Mesothelial cell of epicardium (in vitro differentiated cells): Measurements from ENCODE around the gene PRCD. TPM values are rescaled to one million over a fixed set of nuclear protein-coding genes. Genes with fewer than 3 reads are reported as not detected.
A peak's percentile ranks its signal among the peaks of the same experiment; 100 is the strongest.
"Not testable (repeated sequence)": the region's sequence is repeated elsewhere in the genome, so short reads cannot be mapped to it uniquely, and the experiment has no call there.

Source experiments
- DNase-seq, 2 experiments: peaks; one replicate each; pipeline ENCODE4 v3.0.0; 2021; ENCODE audit warnings: low spot score in 2 of 2; ENCODE audit not compliant: unreplicated experiment in 2 of 2
- H3K27ac Mint-ChIP-seq: 2 replicates; pipeline ENCODE4 v1.8.0; 2021; ENCODE audit warnings: mixed read lengths
- H3K27me3 Mint-ChIP-seq: 2 replicates; pipeline ENCODE4 v1.8.0; 2021; ENCODE audit warnings: low read depth, mixed read lengths
- H3K36me3 Mint-ChIP-seq: 2 replicates; pipeline ENCODE4 v1.8.0; 2021; ENCODE audit warnings: mixed read lengths
- H3K4me1 Mint-ChIP-seq: 2 replicates; pipeline ENCODE4 v1.8.0; 2021; ENCODE audit warnings: mixed read lengths
- H3K4me3 Mint-ChIP-seq: 2 replicates; pipeline ENCODE4 v1.8.0; 2021; ENCODE audit warnings: mild to moderate bottlenecking, moderate library complexity, mixed read lengths
- H3K9me3 Mint-ChIP-seq: 2 replicates; pipeline ENCODE4 v1.8.0; 2021; ENCODE audit warnings: mixed read lengths
- total RNA-seq: library from RNA; stranded (reverse); gene quantifications from 3 replicates; pipeline ENCODE4 v1.2.1, GENCODE V29; 2021
- TF ChIP-seq, protein P1 (sequence below): fragments of 200-600 bp; sonication (generic); IDR thresholded peaks from one replicate; pipeline ENCODE4 v1.5.0; 2021; ENCODE audit warnings: antibody characterized with exemption; ENCODE audit not compliant: unreplicated experiment

Gene PRCD
- total RNA-seq, 1 donor from 2014 or later = 9.9 TPM

DNA sequence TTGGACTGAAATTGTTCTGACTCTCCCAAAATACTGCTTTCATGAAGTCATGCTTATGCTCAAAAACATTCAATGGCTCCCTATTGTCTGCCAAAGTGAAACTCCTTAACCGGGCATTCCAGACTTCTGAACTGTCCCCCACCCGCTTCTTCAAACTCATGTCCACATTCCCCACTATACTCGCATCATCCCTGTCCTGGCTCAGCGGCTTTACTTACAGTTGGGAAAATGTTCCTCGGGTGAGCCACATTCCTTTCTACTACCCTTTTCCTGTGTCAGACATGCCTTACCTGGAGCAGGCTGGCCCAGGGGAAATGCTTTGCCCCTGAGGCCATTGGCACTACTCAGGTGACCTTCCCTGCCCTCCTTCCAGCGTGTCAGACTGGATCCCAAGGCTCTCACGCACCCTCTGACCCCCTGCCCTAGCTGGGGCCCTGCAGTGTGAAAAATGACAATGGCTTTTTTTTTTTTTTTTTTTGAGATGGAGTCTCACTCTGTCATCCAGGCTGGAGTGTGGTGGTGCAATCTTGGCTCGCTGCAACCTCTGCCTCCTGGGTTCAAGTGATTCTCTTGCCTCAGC, 7.7 kb upstream of the PRCD start:
- no peak for DNase-seq

GRCh38 chr17:76533640-76534359, 6.0 kb upstream of the PRCD start:
- H3K4me3 Mint-ChIP-seq, H3K27ac Mint-ChIP-seq, H3K9me3 Mint-ChIP-seq, DNase-seq, H3K36me3 Mint-ChIP-seq: not testable (repeated sequence)
- H3K27me3 Mint-ChIP-seq = peaks cover 30% of the 10 kb centered on the region
- H3K4me1 Mint-ChIP-seq = peaks cover 27% of the 10 kb centered on the region

More for the DNA sequence above, 7.7 kb upstream of the PRCD start:
- H3K27me3 Mint-ChIP-seq = peaks cover 22% of the 10 kb centered on the region
- H3K4me1 Mint-ChIP-seq = peaks cover 30% of the 10 kb centered on the region
- no peaks in the 10 kb centered on the region for H3K36me3 Mint-ChIP-seq
- TF ChIP-seq, protein P1, sequence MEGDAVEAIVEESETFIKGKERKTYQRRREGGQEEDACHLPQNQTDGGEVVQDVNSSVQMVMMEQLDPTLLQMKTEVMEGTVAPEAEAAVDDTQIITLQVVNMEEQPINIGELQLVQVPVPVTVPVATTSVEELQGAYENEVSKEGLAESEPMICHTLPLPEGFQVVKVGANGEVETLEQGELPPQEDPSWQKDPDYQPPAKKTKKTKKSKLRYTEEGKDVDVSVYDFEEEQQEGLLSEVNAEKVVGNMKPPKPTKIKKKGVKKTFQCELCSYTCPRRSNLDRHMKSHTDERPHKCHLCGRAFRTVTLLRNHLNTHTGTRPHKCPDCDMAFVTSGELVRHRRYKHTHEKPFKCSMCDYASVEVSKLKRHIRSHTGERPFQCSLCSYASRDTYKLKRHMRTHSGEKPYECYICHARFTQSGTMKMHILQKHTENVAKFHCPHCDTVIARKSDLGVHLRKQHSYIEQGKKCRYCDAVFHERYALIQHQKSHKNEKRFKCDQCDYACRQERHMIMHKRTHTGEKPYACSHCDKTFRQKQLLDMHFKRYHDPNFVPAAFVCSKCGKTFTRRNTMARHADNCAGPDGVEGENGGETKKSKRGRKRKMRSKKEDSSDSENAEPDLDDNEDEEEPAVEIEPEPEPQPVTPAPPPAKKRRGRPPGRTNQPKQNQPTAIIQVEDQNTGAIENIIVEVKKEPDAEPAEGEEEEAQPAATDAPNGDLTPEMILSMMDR = no peak
- no peaks in the 10 kb centered on the region for H3K9me3 Mint-ChIP-seq
- H3K4me3 Mint-ChIP-seq = no peak overlapping the region
- H3K27ac Mint-ChIP-seq = peak overlapping the region; percentile 71

- Mint-ChIP-seq H3K4me1 (peaks cover 27% of the 10 kb centered on the region), H3K27me3 (peaks cover 38% of the 10 kb centered on the region), H3K4me3 (no peak overlapping the region), H3K36me3 (no peaks in the 10 kb centered on the region), H3K27ac (no peak overlapping the region), H3K9me3 (no peaks in the 10 kb centered on the region)
- TF ChIP-seq, protein P1 = no peak
- no peak for DNase-seq
These were observed 4.8 kb upstream of the PRCD start for GRCh38 chr17:76534831-76535732.

DNA sequence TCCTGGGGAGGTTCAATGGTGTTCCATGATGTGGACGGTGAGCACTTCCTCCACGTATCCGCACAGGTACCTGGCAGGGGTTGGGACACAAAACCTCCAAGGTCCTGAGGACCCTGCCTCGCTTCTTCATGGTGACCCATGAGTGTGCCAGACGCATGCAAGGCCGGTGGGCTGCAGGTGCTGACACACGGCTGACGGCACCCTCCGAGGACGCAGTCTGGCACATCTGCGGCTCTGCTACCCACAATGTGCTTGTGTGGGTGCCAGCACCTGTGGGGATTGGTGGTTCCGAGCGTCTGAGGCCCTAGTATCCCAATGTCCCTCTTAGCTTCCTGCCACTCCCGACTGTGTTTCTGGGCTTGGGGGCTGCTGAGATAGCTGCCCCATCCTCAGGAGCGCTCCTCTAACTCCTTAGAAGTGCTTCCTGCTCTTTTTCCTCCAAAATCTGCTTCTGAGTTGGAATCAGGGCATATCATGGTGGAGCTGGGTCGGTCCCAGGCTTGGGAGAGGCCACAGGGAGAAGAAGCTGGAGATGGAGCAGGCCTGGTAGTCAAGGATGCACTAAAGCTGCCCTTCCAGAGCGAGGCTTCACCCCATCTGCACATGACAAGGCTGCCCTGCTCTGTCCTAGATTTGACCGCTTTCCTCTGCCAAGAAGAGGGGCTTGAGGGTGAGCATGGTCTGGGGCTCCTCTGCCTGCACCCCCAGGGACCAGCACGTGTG, 3.9 kb upstream of the PRCD start:
- H3K4me1 Mint-ChIP-seq = peaks cover 30% of the 10 kb centered on the region
- H3K4me3 Mint-ChIP-seq = peak overlapping the region; percentile 50

GRCh38 chr17:76536511-76537287, 3.1 kb upstream of the PRCD start:
- Mint-ChIP-seq H3K4me3 (peak overlapping the region; percentile 50), H3K27me3 (peaks cover 41% of the 10 kb centered on the region), H3K4me1 (peaks cover 35% of the 10 kb centered on the region), H3K9me3 (no peaks in the 10 kb centered on the region), H3K36me3 (no peaks in the 10 kb centered on the region), H3K27ac (no peak overlapping the region)
- TF ChIP-seq, protein P1 = no peak
- no peak for DNase-seq

More for the DNA sequence above, 3.9 kb upstream of the PRCD start:
- no peak for DNase-seq
- Mint-ChIP-seq H3K27ac (no peak overlapping the region), H3K36me3 (no peaks in the 10 kb centered on the region), H3K27me3 (peaks cover 40% of the 10 kb centered on the region), H3K9me3 (no peaks in the 10 kb centered on the region)
- TF ChIP-seq, protein P1 = no peak
